H1 (cell line): Measurements from ENCODE around the gene SLC2A3. TPM values are rescaled to one million over a fixed set of nuclear protein-coding genes. Genes with fewer than 3 reads are reported as not detected.
"Not testable (repeated sequence)": the region's sequence is repeated elsewhere in the genome, so short reads cannot be mapped to it uniquely, and the experiment has no call there.

Experiments used
- CTCF ChIA-PET: fragments of 300-600 bp; sonication (Branson Sonifier 250); formaldehyde crosslinking; loops from one replicate; lab custom pipeline; 2021; ENCODE audit not compliant: partially characterized antibody; lab: Charles Lee
- POLR2A ChIA-PET: fragments of 300-600 bp; sonication (Branson Sonifier 250); formaldehyde crosslinking; loops from one replicate; lab custom pipeline; 2021; ENCODE audit warnings: inconsistent platforms; ENCODE audit not compliant: partially characterized antibody; lab: Charles Lee
- DNase-seq, 2 experiments: peaks; one replicate each; pipeline versions ENCODE4 v3.0.0 to v3.0.0-alpha.2; 2010 to 2022; ENCODE audit warnings: low spot score in 2 of 2, low read depth in 1 of 2, mixed read lengths in 1 of 2
- FAIRE-seq: peaks from 2 replicates; lab custom pipeline; 2011; peaks lifted over from hg19 to GRCh38; lab: Jason Lieb, UNC
- H2AFZ ChIP-seq: 2 replicates; pipeline ENCODE4 v1.8.1; 2012; ENCODE audit warnings: low read length, inconsistent platforms
- H2AK5ac ChIP-seq: 2 replicates; pipeline ENCODE4 v1.6.1; 2013; ENCODE audit warnings: low read depth, low read length
- H2BK120ac ChIP-seq: replicated peaks from 2 replicates; pipeline ENCODE3; 2013; ENCODE audit warnings: low read depth, low read length, inconsistent platforms
- H2BK12ac ChIP-seq: 2 replicates; pipeline ENCODE4 v1.6.1; 2013; ENCODE audit warnings: low read depth, low read length
- H2BK15ac ChIP-seq: 2 replicates; pipeline ENCODE4 v1.6.1; 2013; ENCODE audit warnings: low read length
- H2BK20ac ChIP-seq: 2 replicates; pipeline ENCODE4 v1.6.1; 2013; ENCODE audit warnings: low read length
- H2BK5ac ChIP-seq: 2 replicates; pipeline ENCODE4 v1.6.1; 2013; ENCODE audit warnings: low read depth, low read length
- H3K14ac ChIP-seq: 2 replicates; pipeline ENCODE4 v1.6.1; 2013; ENCODE audit warnings: inconsistent platforms; ENCODE audit not compliant: insufficient read length
- H3K18ac ChIP-seq: 2 replicates; pipeline ENCODE4 v1.6.1; 2013; ENCODE audit warnings: low read length; ENCODE audit errors: extremely low read depth
- H3K23ac ChIP-seq: 2 replicates; pipeline ENCODE4 v1.6.1; 2013; ENCODE audit warnings: inconsistent platforms; ENCODE audit not compliant: insufficient read length
- H3K23me2 ChIP-seq: 2 replicates; pipeline ENCODE4 v1.6.1; 2013; ENCODE audit warnings: low read depth, low read length
- H3K27ac ChIP-seq: 2 replicates; pipeline ENCODE4 v1.6.1; 2011; ENCODE audit warnings: low read depth, low read length, inconsistent platforms
- H3K27me3 ChIP-seq, 4 experiments: replicated peaks in 1 of 4; 1 replicate in 1 of 4; 2 replicates in 3 of 4; pipeline versions ENCODE4 v1.6.1 to v1.8.1; 2011 to 2013; ENCODE audit warnings: low read length in 3 of 4, mild to moderate bottlenecking in 3 of 4, inconsistent platforms in 2 of 4, mixed read lengths in 2 of 4, moderate library complexity in 1 of 4; ENCODE audit not compliant: control insufficient read depth in 3 of 4, insufficient read depth in 3 of 4; ENCODE audit errors: extremely low read depth in 1 of 4
- H3K36me3 ChIP-seq, 4 experiments: 2 replicates each; pipeline versions ENCODE4 v1.6.1 to v1.8.1; 2011 to 2013; ENCODE audit warnings: mild to moderate bottlenecking in 4 of 4, low read length in 3 of 4, moderate library complexity in 2 of 4, control low read depth in 1 of 4, inconsistent platforms in 1 of 4; ENCODE audit not compliant: insufficient read depth in 4 of 4, control insufficient read depth in 2 of 4
- H3K4ac ChIP-seq: replicated peaks from 2 replicates; pipeline ENCODE3; 2013; ENCODE audit warnings: low read length, low read depth, mixed read lengths, inconsistent platforms; ENCODE audit not compliant: insufficient read length
- H3K4me1 ChIP-seq, 4 experiments: replicated peaks in 1 of 4; 1 replicate in 1 of 4; 2 replicates in 3 of 4; pipeline versions ENCODE4 v1.6.1 to v1.8.1; 2011 to 2013; ENCODE audit warnings: low read length in 3 of 4, inconsistent platforms in 2 of 4, mixed read lengths in 1 of 4; ENCODE audit not compliant: insufficient read depth in 4 of 4, control insufficient read depth in 3 of 4
- H3K4me2 ChIP-seq, 2 experiments: 2 replicates each; pipeline versions ENCODE4 v1.6.1 to v1.8.1; 2011 to 2013; ENCODE audit warnings: low read depth in 2 of 2, low read length in 2 of 2, control low read depth in 1 of 2, inconsistent platforms in 1 of 2, mild to moderate bottlenecking in 1 of 2; ENCODE audit not compliant: insufficient read depth in 1 of 2
- H3K4me3 ChIP-seq, 4 experiments: fragments of 200-600, 300-600 bp in 1 of 4; sonication (generic), shearing (Covaris generic), sonication (Bioruptor Twin) in 1 of 4; 2 replicates each; pipeline versions ENCODE4 v1.5.1 to v1.8.1; 2011 to 2016; ENCODE audit warnings: low read length in 4 of 4, low read depth in 3 of 4, control low read depth in 2 of 4, inconsistent platforms in 2 of 4, mild to moderate bottlenecking in 2 of 4, mixed read lengths in 1 of 4, moderate library complexity in 1 of 4; ENCODE audit not compliant: insufficient read depth in 2 of 4; ENCODE audit errors: extremely low read depth in 1 of 4
- H3K56ac ChIP-seq: replicated peaks from 2 replicates; pipeline ENCODE3; 2013; ENCODE audit warnings: low read depth, mild to moderate bottlenecking, mixed read lengths, low read length, inconsistent platforms; ENCODE audit not compliant: insufficient read length
- H3K79me1 ChIP-seq: 2 replicates; pipeline ENCODE4 v1.6.1; 2013; ENCODE audit warnings: low read depth, low read length, control low read depth
- H3K79me2 ChIP-seq, 2 experiments: 2 replicates each; pipeline versions ENCODE4 v1.6.1 to v1.8.1; 2012 to 2013; ENCODE audit warnings: low read length in 2 of 2, mild to moderate bottlenecking in 2 of 2, inconsistent platforms in 1 of 2; ENCODE audit not compliant: insufficient read depth in 2 of 2, control insufficient read depth in 1 of 2
- H3K9ac ChIP-seq, 4 experiments: replicated peaks in 1 of 4; 1 replicate in 1 of 4; 2 replicates in 3 of 4; pipeline versions ENCODE4 v1.6.1 to v1.8.1; 2011 to 2013; ENCODE audit warnings: low read depth in 3 of 4, low read length in 3 of 4, control low read depth in 2 of 4, mild to moderate bottlenecking in 2 of 4, moderate library complexity in 2 of 4, inconsistent platforms in 1 of 4; ENCODE audit errors: extremely low read depth in 1 of 4
- H3K9me3 ChIP-seq, 2 experiments: 2 replicates each; pipeline versions ENCODE4 v1.6.1 to v1.8.1; 2012 to 2013; ENCODE audit warnings: mild to moderate bottlenecking in 2 of 2, moderate library complexity in 2 of 2, control low read depth in 1 of 2, inconsistent platforms in 1 of 2, low read depth in 1 of 2, low read length in 1 of 2, mixed read lengths in 1 of 2; ENCODE audit not compliant: insufficient read depth in 2 of 2
- H4K20me1 ChIP-seq, 2 experiments: replicated peaks in 1 of 2; 2 replicates each; pipeline versions ENCODE3 to v1.8.1; 2011 to 2013; ENCODE audit warnings: inconsistent platforms in 2 of 2, low read length in 2 of 2, mild to moderate bottlenecking in 1 of 2; ENCODE audit not compliant: insufficient read depth in 2 of 2, control insufficient read depth in 1 of 2
- H4K5ac ChIP-seq: 2 replicates; pipeline ENCODE4 v1.6.1; 2013; ENCODE audit warnings: low read length, low read depth, mixed read lengths, inconsistent platforms; ENCODE audit not compliant: insufficient read length
- H4K8ac ChIP-seq: 2 replicates; pipeline ENCODE4 v1.8.0; 2013; ENCODE audit warnings: mild to moderate bottlenecking, moderate library complexity, low read length, inconsistent platforms; ENCODE audit not compliant: insufficient read depth; ENCODE audit errors: extremely low read depth
- H4K91ac ChIP-seq: replicated peaks from 2 replicates; pipeline ENCODE3; 2013; ENCODE audit warnings: low read length, mixed read lengths, inconsistent platforms; ENCODE audit not compliant: insufficient read length
- TBP ChIP-seq: IDR thresholded peaks from 2 replicates; pipeline ENCODE4 v1.6.1; 2011; ENCODE audit warnings: low read depth, low read length, improper control_type of control experiment
- WGBS, 2 experiments: shearing (Covaris generic) in 1 of 2; methylation state at CpG; one replicate each; pipeline versions ENCODE4 v1.1.6 to v1.1.7; 2013 to 2015; ENCODE audit warnings: low lambda C conversion rate in 2 of 2, mixed read lengths in 2 of 2, inconsistent platforms in 1 of 2, low coverage in 1 of 2, missing lambda C conversion rate in 1 of 2; ENCODE audit not compliant: insufficient replicate concordance in 2 of 2, insufficient coverage in 1 of 2, insufficient read length in 1 of 2; ENCODE audit errors: extremely low coverage in 1 of 2, missing lambda C conversion rate in 1 of 2; 5-methylcytosine and 5-hydroxymethylcytosine counted together
- polyA plus RNA-seq, 7 experiments: library from polyadenylated mRNA; depleted of rRNA in 3 of 7; stranded (reverse) in 5 of 7; unstranded in 2 of 7; fragments of >200 nt in 5 of 7; fragments of 200-250 nt in 2 of 7; gene quantifications; 1 replicate in 5 of 7; 2 replicates in 1 of 7; 4 replicates in 1 of 7; pipeline versions ENCODE4 v1.2.1 to v1.2.3, GENCODE V29; 2011 to 2013; ENCODE audit warnings: missing spikeins in 2 of 7, mixed read lengths in 2 of 7
- total RNA-seq: library from RNA; stranded (reverse); fragmentation: NEBNext Ultra II Directional; extraction: Animal tissue kit (Norgen Biotek cat#: 25700); gene quantifications from 2 replicates; pipeline ENCODE4 v1.2.1, GENCODE V29; 2021

SLC2A3 gene
- total and polyA plus RNA-seq, 2 of the 8 experiments (the other 6 are each of a cell fraction or from before 2014, with no cell fraction given), result 417 to 688 TPM

DNA sequence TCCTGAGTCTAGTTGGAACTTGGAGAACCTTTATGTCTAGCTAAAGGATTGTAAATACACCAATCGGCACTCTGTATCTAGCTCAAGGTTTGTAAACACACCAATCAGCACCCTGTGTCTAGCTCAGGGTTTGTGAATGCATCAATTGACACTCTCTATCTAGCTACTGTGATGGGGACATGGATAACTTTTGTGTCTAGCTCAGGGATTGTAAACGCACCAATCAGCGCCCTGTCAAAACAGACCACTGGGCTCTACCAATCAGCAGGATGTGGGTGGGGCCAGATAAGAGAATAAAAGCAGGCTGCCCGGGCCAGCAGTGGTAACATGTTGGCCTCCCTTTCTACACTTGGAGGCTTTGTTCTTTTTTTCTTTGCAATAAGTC lies 54.3 kb downstream of the SLC2A3 start:
- H3K27me3 ChIP-seq, H3K4me3 ChIP-seq, H3K36me3 ChIP-seq, H2BK5ac ChIP-seq, H3K23ac ChIP-seq, DNase-seq, H3K4ac ChIP-seq, H4K91ac ChIP-seq, H4K8ac ChIP-seq, H3K56ac ChIP-seq, H2BK15ac ChIP-seq, H3K79me2 ChIP-seq, H3K14ac ChIP-seq, H3K9ac ChIP-seq, H4K5ac ChIP-seq, H3K4me1 ChIP-seq, H2AFZ ChIP-seq, H3K79me1 ChIP-seq, H4K20me1 ChIP-seq, H3K9me3 ChIP-seq, H2BK120ac ChIP-seq, H3K18ac ChIP-seq, H2AK5ac ChIP-seq, H3K23me2 ChIP-seq, H2BK20ac ChIP-seq, H3K4me2 ChIP-seq, FAIRE-seq, H3K27ac ChIP-seq: not testable (repeated sequence)
- POLR2A ChIA-PET, result interaction anchor here (0.8 to 1.8 kb wide), 5 partner anchors 9 to 89 kb away, joined by 3 to 14 read pairs (median 4); partner anchors contain the start of gene SLC2A14
- peak; percentile 20; the same call in 1 of the 2 replicates for TF ChIP-seq TBP
- H2BK12ac ChIP-seq, result peak overlapping the region; percentile 50; the same call in 1 of the 2 replicates
- CTCF ChIA-PET, result interaction anchor here (0.6 to 2.7 kb wide), 8 partner anchors 10 to 79 kb away, joined by 3 to 11 read pairs (median 4); no protein-coding TSS in a partner anchor
- WGBS, 2 experiments, result 91% methylated on average over 4 of the region's 4 CpGs; no CpG with 5 or more reads in 1 of the 2 experiments
